SJSA1 (cell line): Measurements from ENCODE around the gene CIROP. TPM values are rescaled to one million over a fixed set of nuclear protein-coding genes. Genes with fewer than 3 reads are reported as not detected.

Source experiments
- DNase-seq, 2 experiments: peaks; one replicate each; pipeline ENCODE4 v3.0.0-alpha.2; 2015 to 2020; ENCODE audit warnings: low spot score in 2 of 2, low read depth in 1 of 2
- H3K27ac ChIP-seq: fragments of 250-450 bp; sonication (Bioruptor Pico); 2 replicates; pipeline ENCODE4 v1.5.1; 2020; ENCODE audit warnings: mild to moderate bottlenecking, moderate library complexity
- H3K27me3 ChIP-seq: fragments of 250-450 bp; sonication (Bioruptor Pico); replicated peaks from 2 replicates; pipeline ENCODE4 v1.5.1; 2020; ENCODE audit warnings: mild to moderate bottlenecking, moderate library complexity
- H3K36me3 ChIP-seq: fragments of 250-450 bp; sonication (Bioruptor Pico); 2 replicates; pipeline ENCODE4 v1.5.1; 2020; ENCODE audit warnings: mild to moderate bottlenecking
- H3K4me1 ChIP-seq: fragments of 250-450 bp; sonication (Bioruptor Pico); replicated peaks from 2 replicates; pipeline ENCODE4 v1.6.1; 2021; ENCODE audit warnings: mild to moderate bottlenecking
- H3K4me3 ChIP-seq: fragments of 250-450 bp; sonication (Bioruptor Pico); 2 replicates; pipeline ENCODE4 v1.5.1; 2020; ENCODE audit warnings: mild to moderate bottlenecking
- H3K9me3 ChIP-seq: fragments of 250-450 bp; sonication (Bioruptor Pico); replicated peaks from 2 replicates; pipeline ENCODE4 v1.5.1; 2020; ENCODE audit warnings: mild to moderate bottlenecking
- total RNA-seq: library from RNA; depleted of rRNA; stranded (reverse); fragments of >200 nt; shearing (Covaris generic); gene quantifications from 2 replicates; pipeline ENCODE4 v1.2.3, GENCODE V29; 2014

CIROP gene
- total RNA-seq, 1 experiment from 2014 or later = not detected

- H3K36me3 ChIP-seq = peaks cover 88% of the 10 kb centered on the region
- no peak overlapping the region for H3K27ac ChIP-seq
- H3K27me3 ChIP-seq = no peaks in the 10 kb centered on the region
- no peak for DNase-seq
- H3K4me1 ChIP-seq = peaks cover 25% of the 10 kb centered on the region
- no peak overlapping the region for H3K4me3 ChIP-seq
- H3K9me3 ChIP-seq = no peaks in the 10 kb centered on the region
These were observed 37.7 kb downstream of the CIROP start for GRCh38 chr14:23066855-23067744.

GRCh38 chr14:23066368-23066767, 38.4 kb downstream of the CIROP start:
- no peak overlapping the region for H3K27ac ChIP-seq
- DNase-seq = no peak
- H3K27me3 ChIP-seq = no peaks in the 10 kb centered on the region
- peaks cover 91% of the 10 kb centered on the region for H3K36me3 ChIP-seq
- no peaks in the 10 kb centered on the region for H3K9me3 ChIP-seq
- H3K4me1 ChIP-seq = peaks cover 26% of the 10 kb centered on the region
- no peak overlapping the region for H3K4me3 ChIP-seq

DNA sequence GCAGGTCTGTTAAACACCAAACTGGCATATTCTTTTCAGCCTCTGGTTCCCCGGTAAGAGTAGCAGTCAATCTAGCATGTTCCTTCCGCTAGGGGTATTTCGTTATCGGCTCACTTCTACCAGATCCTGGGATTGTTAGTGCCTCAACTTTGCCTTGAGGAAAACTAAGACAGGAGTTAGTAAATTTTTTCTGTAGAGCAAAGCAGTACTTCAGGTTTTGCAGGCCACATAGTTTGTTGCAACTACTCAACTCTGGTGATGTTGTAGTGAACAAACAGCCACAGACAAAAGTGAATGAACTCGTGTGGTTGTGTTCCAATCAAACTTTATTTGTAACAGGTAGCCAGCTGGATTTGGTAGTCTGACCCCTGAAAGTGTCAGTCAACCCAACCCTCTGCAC, 41.2 kb downstream of the CIROP start:
- no peaks in the 10 kb centered on the region for H3K27me3 ChIP-seq
- no peak overlapping the region for H3K4me3 ChIP-seq
- H3K9me3 ChIP-seq = no peaks in the 10 kb centered on the region
- H3K27ac ChIP-seq = no peak overlapping the region
- H3K36me3 ChIP-seq = peaks cover 93% of the 10 kb centered on the region
- peaks cover 19% of the 10 kb centered on the region for H3K4me1 ChIP-seq
- DNase-seq = no peak

DNA sequence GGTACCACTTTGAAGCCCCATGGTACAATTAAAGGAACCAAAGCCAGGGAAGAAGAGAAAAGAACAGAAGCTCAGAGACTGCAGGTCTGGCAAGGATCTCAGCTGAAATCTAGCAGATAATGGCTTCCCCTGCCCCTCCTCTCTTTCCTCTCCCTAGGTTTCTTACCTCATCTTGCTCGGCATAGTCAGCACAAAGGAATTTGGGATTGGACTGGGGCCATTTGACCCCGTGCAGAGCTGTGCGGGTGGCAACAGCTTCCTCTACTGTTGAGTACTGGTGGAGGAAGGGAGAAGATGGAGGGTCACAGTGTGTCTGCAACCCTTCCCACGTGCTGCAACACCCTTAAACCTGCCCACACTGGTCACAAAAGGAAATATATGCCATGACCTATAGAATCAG, 42.8 kb downstream of the CIROP start:
- DNase-seq = peak; percentile 91 to 95
- no peaks in the 10 kb centered on the region for H3K9me3 ChIP-seq
- H3K27ac ChIP-seq = peak overlapping the region; percentile 77
- H3K4me3 ChIP-seq = no peak overlapping the region
- H3K36me3 ChIP-seq = peaks cover 88% of the 10 kb centered on the region
- H3K27me3 ChIP-seq = no peaks in the 10 kb centered on the region
- peaks cover 28% of the 10 kb centered on the region for H3K4me1 ChIP-seq

GRCh38 chr14:23060536-23061260, 44.1 kb downstream of the CIROP start:
- Histone ChIP-seq H3K4me3 (no peak overlapping the region), H3K27ac (no peak overlapping the region), H3K9me3 (no peaks in the 10 kb centered on the region), H3K4me1 (peaks cover 41% of the 10 kb centered on the region), H3K27me3 (no peaks in the 10 kb centered on the region), H3K36me3 (peaks cover 76% of the 10 kb centered on the region)
- DNase-seq = no peak

GRCh38 chr14:23058654-23059504, 45.9 kb downstream of the CIROP start:
- no peaks in the 10 kb centered on the region for H3K27me3 ChIP-seq
- no peak for DNase-seq
- H3K9me3 ChIP-seq = no peaks in the 10 kb centered on the region
- no peak overlapping the region for H3K4me3 ChIP-seq
- peaks cover 43% of the 10 kb centered on the region for H3K4me1 ChIP-seq
- no peak overlapping the region for H3K27ac ChIP-seq
- peaks cover 58% of the 10 kb centered on the region for H3K36me3 ChIP-seq

DNA sequence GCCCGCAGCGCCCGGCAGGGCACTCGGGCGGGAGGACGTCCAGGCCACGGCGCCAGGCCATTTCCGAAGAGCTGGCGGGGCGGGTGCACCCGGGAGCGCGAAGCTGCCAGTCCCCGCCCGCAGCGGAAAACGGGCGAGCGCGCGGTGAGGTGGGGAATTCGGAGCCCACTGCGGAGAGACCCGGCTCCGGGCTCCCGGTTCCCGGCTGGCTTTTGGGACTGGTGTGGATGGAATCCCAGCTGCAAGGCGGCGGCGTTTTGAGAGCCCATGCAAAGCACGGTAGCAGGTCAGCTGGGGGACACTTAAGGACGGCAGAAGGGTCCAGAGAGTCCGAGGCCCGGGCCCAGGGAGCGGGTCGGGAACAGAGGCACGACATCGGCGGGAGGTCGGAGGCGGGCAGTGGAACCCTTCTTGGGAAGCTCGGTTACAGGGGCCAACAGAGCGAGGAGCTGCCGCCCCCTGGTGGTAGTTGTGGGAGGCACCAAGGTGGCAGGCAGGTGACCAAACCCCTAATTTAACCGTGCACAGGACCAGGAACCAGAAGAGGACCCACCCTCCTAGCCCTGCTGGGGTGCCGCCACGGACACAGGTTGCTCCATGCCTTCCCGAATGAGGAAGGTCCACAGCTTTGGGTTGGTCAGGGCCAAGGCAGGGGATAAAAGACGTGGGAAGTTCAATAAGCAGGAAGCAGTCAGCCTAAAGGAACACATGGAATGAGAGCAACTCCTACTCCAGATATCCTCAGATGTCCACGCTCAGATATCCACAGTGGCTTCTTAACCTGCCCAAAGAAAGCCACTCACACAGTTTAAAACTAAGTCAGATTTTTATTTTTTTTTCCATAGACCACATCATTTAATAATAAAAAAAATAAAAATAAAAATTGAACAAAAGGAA, 46.8 kb downstream of the CIROP start:
- H3K36me3 ChIP-seq = peaks cover 50% of the 10 kb centered on the region
- H3K27ac ChIP-seq = peak overlapping the region; percentile 26; the same call in 1 of the 2 replicates
- H3K4me1 ChIP-seq = peaks cover 40% of the 10 kb centered on the region
- peak overlapping the region; percentile 61 for H3K4me3 ChIP-seq
- no peaks in the 10 kb centered on the region for H3K9me3 ChIP-seq
- H3K27me3 ChIP-seq = no peaks in the 10 kb centered on the region
- DNase-seq = peak; percentile 83 to 91

- DNase-seq = peak; percentile 65 to 78
- H3K4me1 ChIP-seq = peaks cover 32% of the 10 kb centered on the region
- H3K27me3 ChIP-seq = no peaks in the 10 kb centered on the region
- peak within 1 kb of the TSS; percentile 26; the same call in 1 of the 2 replicates for H3K27ac ChIP-seq
- H3K9me3 ChIP-seq = no peaks in the 10 kb centered on the region
- H3K36me3 ChIP-seq = peaks cover 41% of the 10 kb centered on the region
- H3K4me3 ChIP-seq = peak within 1 kb of the TSS; percentile 61
These were observed 47.6 kb downstream of the CIROP start, which contains the start of gene CDH24 for GRCh38 chr14:23056956-23057756. TSS of gene CDH24 (minus strand) at chr14:23057520. CDS start at chr14:23055733, 1,787 bp downstream.

DNA sequence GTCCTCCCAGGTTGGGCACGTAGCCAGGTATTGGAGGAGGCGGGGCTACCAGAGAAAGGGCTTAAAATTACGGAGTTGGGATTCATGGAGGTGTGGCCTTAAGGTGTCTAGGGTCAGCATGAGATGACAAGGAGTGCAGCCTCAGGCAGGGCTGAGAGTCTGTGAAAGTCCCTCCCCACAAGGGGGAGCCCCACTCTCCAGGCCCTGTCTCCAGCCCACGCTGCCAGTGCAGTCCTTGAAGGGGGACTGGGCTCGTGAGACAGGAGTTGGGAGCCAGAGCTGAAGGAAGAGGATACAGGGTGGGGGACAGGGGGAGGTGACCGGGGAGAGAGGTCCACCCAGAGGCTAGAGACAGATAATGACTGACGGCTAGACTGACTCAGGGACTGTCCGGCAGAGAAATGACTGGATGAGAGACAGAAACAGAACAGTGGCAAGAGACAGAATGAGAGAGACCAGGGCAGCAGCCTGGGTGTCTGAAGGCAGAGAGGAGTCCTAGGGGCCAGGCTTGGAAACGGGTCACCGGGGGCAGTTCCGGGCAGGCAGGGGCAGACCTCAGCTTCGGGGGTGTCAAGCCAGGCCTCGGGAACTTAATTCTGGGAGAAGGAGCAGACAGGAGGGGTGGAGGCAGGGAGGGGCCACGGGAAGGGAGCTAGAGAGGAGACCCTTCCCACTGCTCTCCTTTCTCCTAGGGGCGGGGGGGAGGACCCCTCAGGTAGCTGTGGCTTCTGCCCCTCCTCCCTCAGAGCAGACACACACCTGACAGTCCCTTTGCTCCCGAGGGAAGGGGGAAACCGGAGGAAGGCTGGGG, 48.4 kb downstream of the CIROP start:
- Histone ChIP-seq H3K27ac (no peak overlapping the region), H3K9me3 (no peaks in the 10 kb centered on the region), H3K27me3 (no peaks in the 10 kb centered on the region), H3K4me1 (peaks cover 24% of the 10 kb centered on the region), H3K4me3 (peak overlapping the region; percentile 61), H3K36me3 (peaks cover 33% of the 10 kb centered on the region)
- peak; percentile 79 to 81 for DNase-seq

- H3K36me3 ChIP-seq = peaks cover 26% of the 10 kb centered on the region
- DNase-seq = no peak
- no peaks in the 10 kb centered on the region for H3K27me3 ChIP-seq
- no peaks in the 10 kb centered on the region for H3K9me3 ChIP-seq
- no peak overlapping the region for H3K4me3 ChIP-seq
- peaks cover 24% of the 10 kb centered on the region for H3K4me1 ChIP-seq
- no peak overlapping the region for H3K27ac ChIP-seq
These were observed 49.1 kb downstream of the CIROP start for GRCh38 chr14:23055621-23056144.

- DNase-seq = no peak
- Histone ChIP-seq H3K4me1 (peaks cover 24% of the 10 kb centered on the region), H3K27ac (no peak overlapping the region), H3K9me3 (no peaks in the 10 kb centered on the region), H3K36me3 (peaks cover 21% of the 10 kb centered on the region), H3K27me3 (no peaks in the 10 kb centered on the region), H3K4me3 (no peak overlapping the region)
These were observed 49.6 kb downstream of the CIROP start for GRCh38 chr14:23055147-23055550.
